HG03135 (cell line): ENCODE data around the gene RASL10B.

ENCODE experiments used
- ATAC-seq: cut with Tn5 transposase; IDR thresholded peaks from one replicate; pipeline ENCODE4 v1.9.1; 2021; ENCODE audit warnings: mild to moderate bottlenecking, moderate library complexity; ENCODE audit not compliant: unreplicated experiment

RASL10B gene

DNA sequence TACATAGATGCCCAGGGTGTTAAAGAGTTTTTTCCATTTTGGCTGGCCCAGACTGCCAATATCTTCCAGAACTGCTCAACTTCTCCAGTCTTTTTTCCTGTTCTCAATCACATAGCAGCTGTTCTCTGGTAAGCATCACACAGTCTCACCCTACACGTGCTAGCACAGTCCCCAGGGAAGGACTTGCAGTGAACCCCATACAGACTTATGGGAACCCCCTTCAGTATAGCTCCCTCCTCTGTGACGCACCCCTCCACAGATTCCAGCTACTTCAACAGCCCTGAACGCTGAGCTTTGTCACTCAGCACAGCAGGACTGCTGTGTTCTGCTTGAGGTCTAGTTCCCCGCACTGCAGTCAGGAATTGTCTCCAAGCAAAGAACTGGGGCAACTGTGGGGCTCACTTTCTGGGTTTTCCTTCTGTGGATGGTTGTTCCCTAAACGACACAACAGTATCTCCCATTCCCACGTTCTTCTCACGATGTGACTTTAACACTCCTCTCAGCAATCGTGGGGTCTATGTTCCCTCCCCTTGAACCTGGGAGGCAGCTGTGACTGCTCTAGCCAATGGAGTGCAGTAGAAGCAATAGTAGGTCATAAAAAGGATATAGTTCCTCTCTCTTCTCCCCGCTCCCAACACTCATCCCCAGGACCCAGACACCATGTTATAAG, 60.4 kb downstream of the RASL10B start:
- ATAC-seq: no peak
